ENCODE measurements around the gene KIF26B.

- no peak for TF ChIP-seq CTCF (IDR thresholded peaks at IDR 0.05)
- no peak for TF ChIP-seq EP300 (IDR thresholded peaks at IDR 0.05)
These were observed 33.3 kb upstream of the KIF26B start for GRCh38 chr1:245121523-245121922.

All from stomach (tissue), 4 donors.